GM19023 (cell line): ENCODE measurements around the gene RASSF10.

Source experiments
- ATAC-seq: cut with Tn5 transposase; IDR thresholded peaks from one replicate; pipeline ENCODE4 v1.9.1; 2021; ENCODE audit warnings: mild to moderate bottlenecking, moderate library complexity; ENCODE audit not compliant: unreplicated experiment

RASSF10 gene

GRCh38 chr11:13053255-13053917 is 44.3 kb downstream of the RASSF10 start:
- no peak for ATAC-seq

- ATAC-seq = no peak
Observed at GRCh38 chr11:13054278-13054677, 45.2 kb downstream of the RASSF10 start.

GRCh38 chr11:13055200-13055599 is 46.1 kb downstream of the RASSF10 start:
- no peak for ATAC-seq

GRCh38 chr11:13061294-13061990 is 52.3 kb downstream of the RASSF10 start:
- no peak for ATAC-seq
